Neural progenitor cell (in vitro differentiated cells): ENCODE results near the gene RTEL1. TPM values are rescaled to one million over a fixed set of nuclear protein-coding genes. Genes with fewer than 3 reads are reported as not detected.

Source experiments
- DNase-seq: peaks from one replicate; pipeline ENCODE4 v3.0.0-alpha.2; 2016; ENCODE audit warnings: low spot score
- H2AFZ ChIP-seq: fragments of 200-600 bp; sonication (generic); replicated peaks from 2 replicates; pipeline ENCODE4 v1.6.1; 2016; ENCODE audit warnings: antibody characterized with exemption
- H3F3A ChIP-seq: fragments of 200-600 bp; sonication (generic); 2 replicates; pipeline ENCODE4 v1.6.1; 2016; ENCODE audit warnings: antibody characterized with exemption, low read depth
- H3K27ac ChIP-seq: fragments of 200-600 bp; sonication (generic); 2 replicates; pipeline ENCODE4 v1.5.1; 2016; ENCODE audit warnings: mild to moderate bottlenecking
- H3K27me3 ChIP-seq: fragments of 200-600 bp; sonication (generic); 2 replicates; pipeline ENCODE4 v1.6.1; 2016; ENCODE audit warnings: mild to moderate bottlenecking, moderate library complexity
- H3K36me3 ChIP-seq: fragments of 200-600 bp; sonication (generic); 2 replicates; pipeline ENCODE4 v1.5.1; 2016
- H3K4me1 ChIP-seq: fragments of 200-600 bp; sonication (generic); 2 replicates; pipeline ENCODE4 v1.6.1; 2016; ENCODE audit warnings: mixed run types
- H3K4me2 ChIP-seq: fragments of 200-600 bp; sonication (generic); 2 replicates; pipeline ENCODE4 v1.6.1; 2016
- H3K4me3 ChIP-seq: fragments of 200-600 bp; sonication (generic); 2 replicates; pipeline ENCODE4 v1.5.1; 2016
- H3K79me2 ChIP-seq: fragments of 200-600 bp; sonication (generic); 2 replicates; pipeline ENCODE4 v1.6.1; 2016; ENCODE audit warnings: low read depth
- H3K9ac ChIP-seq: fragments of 200-600 bp; sonication (generic); 2 replicates; pipeline ENCODE4 v1.6.1; 2016
- H3K9me3 ChIP-seq: fragments of 200-600 bp; sonication (generic); 2 replicates; pipeline ENCODE4 v1.5.1; 2016; ENCODE audit warnings: low read depth
- H4K20me1 ChIP-seq: fragments of 200-600 bp; sonication (generic); 2 replicates; pipeline ENCODE4 v1.6.1; 2016; ENCODE audit warnings: low read depth
- H3K27ac Mint-ChIP-seq: 3 replicates; pipeline ENCODE4 v1.8.0; 2021; ENCODE audit warnings: mixed read lengths
- H3K27me3 Mint-ChIP-seq: 2 replicates; pipeline ENCODE4 v1.8.0; 2022; ENCODE audit warnings: low read depth, mild to moderate bottlenecking, inconsistent platforms, moderate library complexity, mixed read lengths; ENCODE audit not compliant: insufficient read depth
- H3K36me3 Mint-ChIP-seq: 3 replicates; pipeline ENCODE4 v1.8.0; 2021; ENCODE audit warnings: mixed read lengths
- H3K4me1 Mint-ChIP-seq: 3 replicates; pipeline ENCODE4 v1.8.0; 2021; ENCODE audit warnings: mixed read lengths
- H3K4me3 Mint-ChIP-seq: 3 replicates; pipeline ENCODE4 v1.8.0; 2021; ENCODE audit warnings: mild to moderate bottlenecking, moderate library complexity, mixed read lengths
- H3K9me3 Mint-ChIP-seq: 3 replicates; pipeline ENCODE4 v1.8.0; 2020; ENCODE audit warnings: mixed read lengths
- CTCF ChIP-seq: fragments of 200-600 bp; sonication (generic); IDR thresholded peaks from 2 replicates; pipeline ENCODE4 v1.5.1; 2017; ENCODE audit warnings: antibody characterized with exemption, mild to moderate bottlenecking
- EZH2 ChIP-seq: fragments of 200-600 bp; sonication (generic); IDR thresholded peaks from 2 replicates; pipeline ENCODE4 v1.6.1; 2017; ENCODE audit warnings: antibody characterized with exemption, mild to moderate bottlenecking, moderate library complexity
- EZH2phosphoT487 ChIP-seq: fragments of 200-600 bp; sonication (generic); IDR thresholded peaks from 2 replicates; pipeline ENCODE4 v1.6.1; 2017; ENCODE audit warnings: antibody characterized with exemption
- total RNA-seq: library from RNA; depleted of rRNA; stranded (reverse); fragments of >200 nt; gene quantifications from 2 replicates; pipeline ENCODE4 v1.2.3, GENCODE V29; 2015; ENCODE audit warnings: low replicate concordance

Gene RTEL1
- total RNA-seq, 1 donor from 2014 or later = 6.0 TPM

DNA sequence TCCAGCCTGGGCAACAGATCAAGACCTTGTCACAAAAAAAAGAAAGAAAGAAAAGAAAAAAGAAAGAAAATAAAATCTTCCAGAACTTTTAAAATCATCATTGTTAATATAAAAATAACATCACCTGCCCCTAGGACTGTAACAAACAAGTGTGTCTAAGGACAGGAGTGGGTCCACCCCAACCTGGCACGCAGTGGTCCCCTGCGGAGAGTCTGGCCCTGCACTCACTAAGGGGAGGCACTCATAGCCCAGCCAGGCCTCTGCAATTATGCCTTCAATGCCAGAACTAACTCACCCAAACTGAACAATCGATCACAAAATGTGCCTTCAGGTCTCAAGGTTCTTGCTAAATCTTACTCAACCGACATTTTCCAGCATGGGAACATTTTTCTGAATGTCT, 36.0 kb upstream of the RTEL1 start:
- no peak overlapping the region for H3K9ac ChIP-seq
- peaks cover 29% of the 10 kb centered on the region for H3K4me1 Mint-ChIP-seq
- H3K36me3 Mint-ChIP-seq = peaks cover 21% of the 10 kb centered on the region
- H3F3A ChIP-seq = peaks cover 16% of the 10 kb centered on the region
- DNase-seq = no peak
- H3K4me3 Mint-ChIP-seq = no peak overlapping the region
- H3K27ac Mint-ChIP-seq = peak overlapping the region; percentile 81
- H3K27ac ChIP-seq = no peak overlapping the region
- no peaks in the 10 kb centered on the region for H3K27me3 ChIP-seq
- no peaks in the 10 kb centered on the region for H3K9me3 ChIP-seq
- peaks cover 57% of the 10 kb centered on the region for H3K79me2 ChIP-seq
- TF ChIP-seq EZH2phosphoT487 (no peak), CTCF (no peak)
- H3K36me3 ChIP-seq = no peaks in the 10 kb centered on the region
- peaks cover 2% of the 10 kb centered on the region for H3K27me3 Mint-ChIP-seq
- H3K4me2 ChIP-seq = no peak overlapping the region
- no peaks in the 10 kb centered on the region for H3K9me3 Mint-ChIP-seq
- H3K4me3 ChIP-seq = no peak overlapping the region
- H4K20me1 ChIP-seq = peaks cover 14% of the 10 kb centered on the region
- no peak overlapping the region for H2AFZ ChIP-seq
- peaks cover 3% of the 10 kb centered on the region for H3K4me1 ChIP-seq

GRCh38 chr20:63622732-63623131, 35.4 kb upstream of the RTEL1 start:
- H3K79me2 ChIP-seq = peaks cover 57% of the 10 kb centered on the region
- H3K27ac ChIP-seq = no peak overlapping the region
- no peaks in the 10 kb centered on the region for H3K36me3 ChIP-seq
- H3K9me3 Mint-ChIP-seq = no peaks in the 10 kb centered on the region
- H3K27ac Mint-ChIP-seq = peak overlapping the region; percentile 81
- H3K27me3 Mint-ChIP-seq = peaks cover 2% of the 10 kb centered on the region
- no peaks in the 10 kb centered on the region for H3K27me3 ChIP-seq
- peak overlapping the region; percentile 38 for H3K4me3 Mint-ChIP-seq
- H3K36me3 Mint-ChIP-seq = peaks cover 18% of the 10 kb centered on the region
- H3K4me3 ChIP-seq = no peak overlapping the region
- no peaks in the 10 kb centered on the region for H3K9me3 ChIP-seq
- H3K4me1 ChIP-seq = peaks cover 3% of the 10 kb centered on the region
- H3K9ac ChIP-seq = no peak overlapping the region
- H4K20me1 ChIP-seq = peaks cover 14% of the 10 kb centered on the region
- H3K4me1 Mint-ChIP-seq = peaks cover 29% of the 10 kb centered on the region
- no peak for DNase-seq
- peaks cover 16% of the 10 kb centered on the region for H3F3A ChIP-seq
- no peak overlapping the region for H2AFZ ChIP-seq
- TF ChIP-seq EZH2phosphoT487 (no peak), EZH2 (no peak), CTCF (no peak)
- H3K4me2 ChIP-seq = no peak overlapping the region

- Histone ChIP-seq H3F3A (peaks cover 30% of the 10 kb centered on the region), H3K4me3 (no peak overlapping the region), H3K4me2 (no peak overlapping the region), H3K27me3 (no peaks in the 10 kb centered on the region), H3K9ac (no peak overlapping the region), H3K9me3 (no peaks in the 10 kb centered on the region), H3K4me1 (peaks cover 3% of the 10 kb centered on the region), H3K27ac (no peak overlapping the region), H2AFZ (no peak overlapping the region), H4K20me1 (peaks cover 14% of the 10 kb centered on the region), H3K79me2 (peaks cover 57% of the 10 kb centered on the region), H3K36me3 (no peaks in the 10 kb centered on the region)
- Mint-ChIP-seq H3K4me3 (peak overlapping the region; percentile 68), H3K9me3 (no peaks in the 10 kb centered on the region), H3K36me3 (peaks cover 4% of the 10 kb centered on the region), H3K27me3 (peaks cover 2% of the 10 kb centered on the region), H3K4me1 (peaks cover 38% of the 10 kb centered on the region), H3K27ac (peak overlapping the region; percentile 83)
- no peak for TF ChIP-seq EZH2
- no peak for TF ChIP-seq EZH2phosphoT487
- TF ChIP-seq CTCF = no peak
- peak; percentile 39 for DNase-seq
Observed at GRCh38 chr20:63624486-63624885, 33.6 kb upstream of the RTEL1 start.
